Upper lobe of left lung (tissue), 4 donors: ENCODE data around the gene SLC29A3.

ENCODE experiments used
- POLR2A ChIP-seq, 4 donors: fragments of 450-650 bp; IDR thresholded peaks; one replicate each; pipeline ENCODE4 v1.5.1; 2016 to 2017; ENCODE audit warnings: antibody characterized with exemption in 4 of 4, mild to moderate bottlenecking in 2 of 4
- POLR2AphosphoS5 ChIP-seq, 2 donors: sonication (generic); formaldehyde crosslinking; IDR thresholded peaks; one replicate each; pipeline ENCODE4 v1.5.1; 2017; ENCODE audit warnings: antibody characterized with exemption in 2 of 2
- TF ChIP-seq, protein P1 (sequence below), 6 experiments: fragments of 450-650 bp in 4 of 6; fragments of 200-600 bp in 2 of 6; sonication (generic) in 2 of 6; IDR thresholded peaks; one replicate each; pipeline ENCODE4 v1.5.1; 2016 to 2019; ENCODE audit warnings: antibody characterized with exemption in 6 of 6

DNA sequence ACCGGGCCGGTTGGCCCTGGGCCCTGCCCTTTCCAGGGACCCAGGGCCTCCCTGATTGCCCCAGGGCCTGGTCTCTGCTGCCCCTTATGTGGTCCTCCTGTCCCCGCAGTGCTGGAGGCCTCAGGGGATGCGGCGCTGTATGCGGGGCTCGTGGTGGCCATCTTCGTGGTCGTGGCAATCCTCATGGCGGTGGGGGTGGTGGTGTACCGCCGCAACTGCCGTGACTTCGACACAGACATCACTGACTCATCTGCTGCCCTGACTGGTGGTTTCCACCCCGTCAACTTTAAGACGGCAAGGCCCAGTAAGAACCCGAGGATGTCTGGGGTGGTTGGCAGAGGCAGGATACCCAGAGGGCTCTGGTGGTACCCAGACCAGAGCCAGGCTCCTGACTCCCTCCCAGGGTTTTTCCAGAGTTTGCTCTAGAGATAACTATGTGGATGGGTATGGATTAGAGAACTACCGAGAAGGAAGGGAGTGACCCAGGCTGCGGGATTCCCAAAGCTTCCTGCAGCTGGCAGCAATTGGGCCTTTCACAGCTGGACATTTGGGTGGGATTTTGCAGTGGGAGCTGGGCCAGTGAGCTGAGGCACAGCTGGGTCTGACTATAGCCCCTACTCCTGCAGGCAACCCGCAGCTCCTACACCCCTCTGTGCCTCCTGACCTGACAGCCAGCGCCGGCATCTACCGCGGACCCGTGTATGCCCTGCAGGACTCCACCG is 28.1 kb upstream of the SLC29A3 start:
- TF ChIP-seq POLR2A (IDR thresholded peaks at IDR 0.05), result no peak
- TF ChIP-seq, protein P1, sequence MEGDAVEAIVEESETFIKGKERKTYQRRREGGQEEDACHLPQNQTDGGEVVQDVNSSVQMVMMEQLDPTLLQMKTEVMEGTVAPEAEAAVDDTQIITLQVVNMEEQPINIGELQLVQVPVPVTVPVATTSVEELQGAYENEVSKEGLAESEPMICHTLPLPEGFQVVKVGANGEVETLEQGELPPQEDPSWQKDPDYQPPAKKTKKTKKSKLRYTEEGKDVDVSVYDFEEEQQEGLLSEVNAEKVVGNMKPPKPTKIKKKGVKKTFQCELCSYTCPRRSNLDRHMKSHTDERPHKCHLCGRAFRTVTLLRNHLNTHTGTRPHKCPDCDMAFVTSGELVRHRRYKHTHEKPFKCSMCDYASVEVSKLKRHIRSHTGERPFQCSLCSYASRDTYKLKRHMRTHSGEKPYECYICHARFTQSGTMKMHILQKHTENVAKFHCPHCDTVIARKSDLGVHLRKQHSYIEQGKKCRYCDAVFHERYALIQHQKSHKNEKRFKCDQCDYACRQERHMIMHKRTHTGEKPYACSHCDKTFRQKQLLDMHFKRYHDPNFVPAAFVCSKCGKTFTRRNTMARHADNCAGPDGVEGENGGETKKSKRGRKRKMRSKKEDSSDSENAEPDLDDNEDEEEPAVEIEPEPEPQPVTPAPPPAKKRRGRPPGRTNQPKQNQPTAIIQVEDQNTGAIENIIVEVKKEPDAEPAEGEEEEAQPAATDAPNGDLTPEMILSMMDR (IDR thresholded peaks at IDR 0.05), result no peak
- TF ChIP-seq POLR2AphosphoS5 (IDR thresholded peaks at IDR 0.05), result no peak
